Gastroesophageal sphincter (tissue), 4 donors: ENCODE data around the gene ZIC4. TPM values are rescaled to one million over a fixed set of nuclear protein-coding genes. Genes with fewer than 3 reads are reported as not detected.

ENCODE experiments used
- ATAC-seq: fragments of 150-250 bp; one replicate; pipeline ENCODE4 v1.9.1; 2016; ENCODE audit warnings: mild to moderate bottlenecking, moderate library complexity
- H3K27ac ChIP-seq, 4 donors: fragments of 200-600 bp; sonication (generic) in 3 of 4; 1 replicate in 3 of 4; 2 replicates in 1 of 4; pipeline ENCODE4 v1.5.1; 2016 to 2019
- H3K27me3 ChIP-seq: fragments of 200-600 bp; sonication (generic); one replicate; pipeline ENCODE4 v1.5.1; 2019
- H3K36me3 ChIP-seq, 2 donors: fragments of 200-600 bp; sonication (generic); one replicate each; pipeline ENCODE4 v1.5.1; 2019; ENCODE audit warnings: control low read depth in 1 of 2
- H3K4me1 ChIP-seq, 3 donors: fragments of 200-600 bp; sonication (generic); 1 replicate in 2 of 3; 2 replicates in 1 of 3; pipeline ENCODE4 v1.5.1; 2016 to 2019; ENCODE audit warnings: control low read depth in 2 of 3
- H3K4me3 ChIP-seq, 2 donors: fragments of 200-600 bp; sonication (generic); one replicate each; pipeline ENCODE4 v1.5.1; 2019; ENCODE audit warnings: mild to moderate bottlenecking in 1 of 2, moderate library complexity in 1 of 2
- H3K9me3 ChIP-seq, 3 donors: fragments of 200-600 bp; sonication (generic); one replicate each; pipeline ENCODE4 v1.5.1; 2017 to 2019; ENCODE audit warnings: control low read depth in 2 of 3
- CTCF ChIP-seq, 4 experiments: fragments of 200-600 bp in 2 of 4; fragments of 450-650 bp in 2 of 4; sonication (generic) in 1 of 4; IDR thresholded peaks; one replicate each; pipeline ENCODE4 v1.5.1; 2017 to 2019; ENCODE audit warnings: antibody characterized with exemption in 4 of 4, mild to moderate bottlenecking in 2 of 4, moderate library complexity in 2 of 4
- EP300 ChIP-seq: sonication (generic); formaldehyde crosslinking; IDR thresholded peaks from one replicate; pipeline ENCODE4 v1.6.1; 2017; ENCODE audit warnings: antibody characterized with exemption, mild to moderate bottlenecking
- POLR2A ChIP-seq, 2 donors: fragments of 450-650 bp; IDR thresholded peaks; one replicate each; pipeline ENCODE4 v1.6.1; 2017; ENCODE audit warnings: antibody characterized with exemption in 2 of 2, mild to moderate bottlenecking in 2 of 2, moderate library complexity in 1 of 2
- POLR2AphosphoS5 ChIP-seq: sonication (generic); formaldehyde crosslinking; IDR thresholded peaks from one replicate; pipeline ENCODE4 v1.6.1; 2017; ENCODE audit warnings: antibody characterized with exemption
- WGBS, 2 donors: methylation state at CpG; one replicate each; pipeline ENCODE4 v1.1.5; 2018; ENCODE audit warnings: low coverage in 1 of 2; 5-methylcytosine and 5-hydroxymethylcytosine counted together
- total RNA-seq, 4 donors: library from RNA; depleted of rRNA; stranded (reverse); fragments of >200 nt; gene quantifications; one replicate each; pipeline ENCODE4 v1.1.0, GENCODE V29; 2016

The ZIC4 gene
- total RNA-seq, 4 donors from 2014 or later, result 0.13 TPM; not detected in 3

GRCh38 chr3:147428326-147428725 lies 22.0 kb upstream of the ZIC4 start:
- TF ChIP-seq POLR2A (IDR thresholded peaks at IDR 0.05), result no peak
- TF ChIP-seq EP300, result no peak
- no peak for TF ChIP-seq POLR2AphosphoS5
- TF ChIP-seq CTCF (IDR thresholded peaks at IDR 0.05), result no peak
- H3K9me3 ChIP-seq, result peaks cover 0 to under 1% (median 0%) of the 10 kb centered on the region in 3 donors

GRCh38 chr3:147427746-147428145 lies 21.4 kb upstream of the ZIC4 start:
- ATAC-seq, result no peak
- 46 to 89% methylated on average over 1 to 2 of the region's 3 CpGs for WGBS, 2 donors

More at GRCh38 chr3:147428326-147428725, 22.0 kb upstream of the ZIC4 start:
- WGBS, 2 donors, result 75 to 79% methylated on average over 1 of the region's 1 CpG
- Histone ChIP-seq H3K4me1 (peaks cover 0 to 14% (median 0%) of the 10 kb centered on the region in 3 donors), H3K4me3 (no peak overlapping the region), H3K27me3 (peaks cover 91% of the 10 kb centered on the region), H3K27ac (no peak overlapping the region), H3K36me3 (no peaks in the 10 kb centered on the region)
- no peak for ATAC-seq

DNA sequence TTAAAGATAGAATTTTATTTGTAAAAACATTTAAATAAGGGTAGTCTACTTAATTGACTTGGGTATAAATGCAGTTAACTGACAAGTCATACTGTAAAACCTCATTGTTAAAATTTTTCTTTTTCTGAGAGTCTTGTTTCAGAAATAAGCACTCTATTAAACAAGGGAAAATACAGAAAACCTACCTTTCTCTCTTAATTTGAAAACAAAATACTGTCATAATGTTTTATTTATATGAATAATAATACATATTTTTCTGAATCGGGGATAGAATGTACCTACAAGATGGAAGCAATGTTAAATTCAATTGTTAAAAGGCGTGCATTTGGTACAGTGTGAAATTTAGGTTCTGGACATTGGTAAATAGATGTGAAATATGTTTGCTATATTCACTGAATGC lies 20.6 kb upstream of the ZIC4 start:
- H3K27me3 ChIP-seq, result peaks cover 94% of the 10 kb centered on the region
- no peak overlapping the region for H3K4me3 ChIP-seq
- H3K36me3 ChIP-seq, result no peaks in the 10 kb centered on the region
- H3K4me1 ChIP-seq, result peaks cover 0 to 20% (median 0%) of the 10 kb centered on the region in 3 donors
- H3K9me3 ChIP-seq, result peaks cover 0 to 5% (median 0%) of the 10 kb centered on the region in 3 donors
- no peak overlapping the region for H3K27ac ChIP-seq
- TF ChIP-seq POLR2AphosphoS5 (no peak), EP300 (no peak)
- ATAC-seq, result no peak
- WGBS, 2 donors, result 87 to 100% methylated on average over 2 of the region's 2 CpGs

More at GRCh38 chr3:147427746-147428145, 21.4 kb upstream of the ZIC4 start:
- Histone ChIP-seq H3K27ac (no peak overlapping the region), H3K9me3 (peaks cover 0 to 5% (median 0%) of the 10 kb centered on the region in 3 donors), H3K27me3 (peaks cover 94% of the 10 kb centered on the region), H3K4me3 (no peak overlapping the region), H3K36me3 (no peaks in the 10 kb centered on the region), H3K4me1 (peaks cover 0 to 20% (median 0%) of the 10 kb centered on the region in 3 donors)
- TF ChIP-seq POLR2AphosphoS5 (no peak), POLR2A (IDR thresholded peaks at IDR 0.05) (no peak), EP300 (no peak)

DNA sequence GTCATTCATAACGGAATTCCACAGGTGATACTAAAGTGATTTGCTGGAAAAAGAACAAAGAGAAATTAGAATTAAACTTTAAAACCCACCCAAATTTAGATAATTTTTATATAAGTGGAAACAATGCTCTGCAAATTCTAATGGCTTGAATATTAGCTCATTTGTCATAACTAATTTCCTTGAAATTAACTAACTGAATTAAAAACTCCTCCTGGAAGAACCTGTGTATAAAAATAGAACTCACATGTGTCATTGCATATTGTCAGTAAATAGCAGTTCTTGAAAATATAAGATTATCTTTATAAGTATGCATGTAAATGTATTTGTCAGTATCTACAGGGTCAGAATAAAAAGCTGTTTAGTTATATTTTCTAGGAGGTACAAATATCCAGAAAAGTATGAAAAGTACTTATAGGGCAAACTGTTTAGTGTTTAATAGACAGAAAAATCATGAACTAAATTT lies 19.1 kb upstream of the ZIC4 start:
- Histone ChIP-seq H3K36me3 (no peaks in the 10 kb centered on the region), H3K27me3 (peaks cover 94% of the 10 kb centered on the region), H3K4me3 (no peak overlapping the region), H3K9me3 (peaks cover 0 to 5% (median 0%) of the 10 kb centered on the region in 3 donors), H3K4me1 (peaks cover 0 to 35% (median 7%) of the 10 kb centered on the region in 3 donors), H3K27ac (no peak overlapping the region)
- no peak for TF ChIP-seq POLR2A (IDR thresholded peaks at IDR 0.05)
- no peak for TF ChIP-seq EP300
- TF ChIP-seq CTCF (IDR thresholded peaks at IDR 0.05), result no peak
- no peak for TF ChIP-seq POLR2AphosphoS5
- ATAC-seq, result no peak
- WGBS, 2 donors, result 22 to 33% methylated on average over 1 of the region's 1 CpG

DNA sequence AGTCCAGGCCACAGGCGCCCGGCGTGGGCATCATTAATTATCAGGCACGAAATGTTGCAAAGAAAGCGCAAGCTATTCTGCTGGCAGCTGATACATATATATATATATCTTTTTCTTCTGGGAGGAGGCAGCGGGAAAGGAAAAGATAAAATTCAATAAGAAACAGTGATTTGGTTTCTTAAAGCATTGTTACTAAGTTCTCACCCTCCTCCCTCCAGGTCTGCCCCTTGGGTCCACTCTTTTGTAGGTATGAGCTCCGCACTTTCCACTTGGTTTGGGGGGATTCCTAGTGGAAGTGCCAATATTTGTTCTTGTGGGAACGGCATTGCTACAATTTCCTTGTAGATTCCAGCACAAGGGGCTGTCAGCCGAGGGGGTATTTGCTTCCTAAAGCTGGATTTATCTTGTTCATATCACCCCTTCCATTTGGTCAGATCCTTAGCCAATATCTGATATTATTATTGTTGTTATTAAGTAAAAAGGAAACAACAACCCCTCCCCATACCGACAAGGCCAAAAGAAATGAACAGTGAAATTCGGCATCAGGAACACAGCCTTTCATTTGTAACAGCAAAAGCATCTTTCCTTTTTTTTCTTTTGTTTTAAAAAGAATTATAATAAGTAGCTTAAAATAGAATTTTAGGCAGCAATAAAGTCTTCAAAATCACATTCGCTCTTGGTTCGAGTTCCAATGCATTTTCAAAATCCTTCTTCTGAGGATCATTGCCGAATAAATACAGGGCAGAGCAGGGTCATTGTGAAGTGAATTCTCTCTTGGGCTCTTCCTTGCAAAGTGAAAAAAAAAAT lies 18.4 kb upstream of the ZIC4 start:
- no peak for ATAC-seq
- no peak for TF ChIP-seq CTCF (IDR thresholded peaks at IDR 0.05)
- no peak for TF ChIP-seq EP300
- H3K36me3 ChIP-seq, result no peaks in the 10 kb centered on the region
- peaks cover 0 to 37% (median 8%) of the 10 kb centered on the region in 3 donors for H3K4me1 ChIP-seq
- H3K27me3 ChIP-seq, result peaks cover 96% of the 10 kb centered on the region
- H3K9me3 ChIP-seq, result peaks cover 0 to 5% (median 0%) of the 10 kb centered on the region in 3 donors
- WGBS, 2 donors, result 12 to 14% methylated on average over 10 to 13 of the region's 14 CpGs
- no peak overlapping the region for H3K27ac ChIP-seq
- no peak overlapping the region for H3K4me3 ChIP-seq
